Right lobe of liver (tissue), 4 donors: ENCODE data around the gene FADS3.

Experiments
- POLR2A ChIP-seq: fragments of 450-650 bp; IDR thresholded peaks from one replicate; pipeline ENCODE4 v1.6.1; 2017; ENCODE audit warnings: antibody characterized with exemption, mild to moderate bottlenecking
- TF ChIP-seq, protein P1 (sequence below), 4 donors: fragments of 200-600 bp in 3 of 4; fragments of 450-650 bp in 1 of 4; IDR thresholded peaks; one replicate each; pipeline versions ENCODE4 v1.5.1 to v1.8.0; 2016 to 2022; ENCODE audit warnings: antibody characterized with exemption in 4 of 4, mild to moderate bottlenecking in 2 of 4
- donor health status: DM: no; HTN: no; CAD: no.
- donor health status: DM: no; HTN: no; CAD: no.
- donor health status: DM: no; HTN: yes; CAD: no.

DNA sequence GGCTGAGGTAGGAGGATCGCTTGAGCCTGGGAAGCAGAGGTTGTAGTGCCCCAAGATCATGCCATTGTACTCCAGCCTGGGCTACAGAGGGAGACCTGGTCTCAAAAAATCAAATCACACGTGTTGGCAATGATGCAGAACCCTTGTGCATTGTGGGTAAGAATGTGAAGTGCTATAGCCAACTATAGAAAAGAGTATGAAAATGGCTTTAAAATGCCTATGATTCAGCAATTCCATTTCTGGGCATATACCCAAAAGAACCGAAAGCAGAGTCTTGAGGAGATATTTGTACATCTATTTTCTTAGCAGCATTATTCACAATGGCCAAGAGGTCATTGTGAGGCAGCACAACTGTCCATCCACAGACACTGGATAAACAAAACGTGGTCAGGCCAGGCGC lies 2.6 kb upstream of the FADS3 start:
- TF ChIP-seq, protein P1, sequence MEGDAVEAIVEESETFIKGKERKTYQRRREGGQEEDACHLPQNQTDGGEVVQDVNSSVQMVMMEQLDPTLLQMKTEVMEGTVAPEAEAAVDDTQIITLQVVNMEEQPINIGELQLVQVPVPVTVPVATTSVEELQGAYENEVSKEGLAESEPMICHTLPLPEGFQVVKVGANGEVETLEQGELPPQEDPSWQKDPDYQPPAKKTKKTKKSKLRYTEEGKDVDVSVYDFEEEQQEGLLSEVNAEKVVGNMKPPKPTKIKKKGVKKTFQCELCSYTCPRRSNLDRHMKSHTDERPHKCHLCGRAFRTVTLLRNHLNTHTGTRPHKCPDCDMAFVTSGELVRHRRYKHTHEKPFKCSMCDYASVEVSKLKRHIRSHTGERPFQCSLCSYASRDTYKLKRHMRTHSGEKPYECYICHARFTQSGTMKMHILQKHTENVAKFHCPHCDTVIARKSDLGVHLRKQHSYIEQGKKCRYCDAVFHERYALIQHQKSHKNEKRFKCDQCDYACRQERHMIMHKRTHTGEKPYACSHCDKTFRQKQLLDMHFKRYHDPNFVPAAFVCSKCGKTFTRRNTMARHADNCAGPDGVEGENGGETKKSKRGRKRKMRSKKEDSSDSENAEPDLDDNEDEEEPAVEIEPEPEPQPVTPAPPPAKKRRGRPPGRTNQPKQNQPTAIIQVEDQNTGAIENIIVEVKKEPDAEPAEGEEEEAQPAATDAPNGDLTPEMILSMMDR (IDR thresholded peaks at IDR 0.05), result no peak
- TF ChIP-seq POLR2A, result no peak
